Right lobe of liver (tissue), 4 donors: ENCODE data around the gene CDX2.

Experiments used
- CTCF ChIP-seq, 4 donors: fragments of 200-600 bp in 3 of 4; fragments of 450-650 bp in 1 of 4; IDR thresholded peaks; one replicate each; pipeline versions ENCODE4 v1.5.1 to v1.8.0; 2016 to 2022; ENCODE audit warnings: antibody characterized with exemption in 4 of 4, mild to moderate bottlenecking in 2 of 4
- POLR2A ChIP-seq: fragments of 450-650 bp; IDR thresholded peaks from one replicate; pipeline ENCODE4 v1.6.1; 2017; ENCODE audit warnings: antibody characterized with exemption, mild to moderate bottlenecking
- donor health status: DM: no; HTN: no; CAD: no.
- donor health status: DM: no; HTN: no; CAD: no.
- donor health status: DM: no; HTN: yes; CAD: no.

- TF ChIP-seq CTCF (IDR thresholded peaks at IDR 0.05) (no peak), POLR2A (no peak)
These were observed 40.0 kb downstream of the CDX2 start for GRCh38 chr13:27928805-27929753.
